CD8-positive, alpha-beta memory T cell (primary cell): Measurements from ENCODE around the gene KLC3. TPM values are rescaled to one million over a fixed set of nuclear protein-coding genes. Genes with fewer than 3 reads are reported as not detected.

Source experiments
- CTCF ChIA-PET: fragments of 350-600 bp; sonication (Branson Sonifier 250); formaldehyde crosslinking; loops from one replicate; lab custom pipeline; 2021; ENCODE audit warnings: antibody characterized with exemption; lab: Charles Lee
- POLR2A ChIA-PET: fragments of 350-600 bp; sonication (Branson Sonifier 250); formaldehyde crosslinking; loops from one replicate; lab custom pipeline; 2021; ENCODE audit warnings: antibody characterized with exemption; lab: Charles Lee
- DNase-seq, 5 donors: peaks; one replicate each; pipeline versions ENCODE4 v3.0.0 to v3.0.0-alpha.2; 2020 to 2022; ENCODE audit warnings: mixed read lengths in 1 of 5
- H3K27ac ChIP-seq: one replicate; pipeline ENCODE4 v1.7.0; 2013; ENCODE audit warnings: low read depth, mild to moderate bottlenecking, low read length, moderate library complexity
- H3K27me3 ChIP-seq: 2 replicates; pipeline ENCODE4 v1.7.0; 2013; ENCODE audit warnings: low read length, mild to moderate bottlenecking; ENCODE audit not compliant: insufficient read depth, poor library complexity, severe bottlenecking
- H3K36me3 ChIP-seq: 2 replicates; pipeline ENCODE4 v1.7.0; 2013; ENCODE audit warnings: mild to moderate bottlenecking, low read length, moderate library complexity; ENCODE audit not compliant: insufficient read depth
- H3K4me1 ChIP-seq: 2 replicates; pipeline ENCODE4 v1.7.0; 2013; ENCODE audit warnings: mild to moderate bottlenecking, low read length, moderate library complexity; ENCODE audit not compliant: insufficient read depth
- H3K4me3 ChIP-seq: 2 replicates; pipeline ENCODE4 v1.7.0; 2013; ENCODE audit warnings: mild to moderate bottlenecking, low read length
- H3K9me3 ChIP-seq: 2 replicates; pipeline ENCODE4 v1.7.0; 2013; ENCODE audit warnings: mild to moderate bottlenecking, low read length
- H3K27ac Mint-ChIP-seq, 8 donors: one replicate each; pipeline ENCODE4 v1.8.0; 2020 to 2021; ENCODE audit warnings: mixed read lengths in 8 of 8, mild to moderate bottlenecking in 6 of 8, inconsistent platforms in 3 of 8, moderate library complexity in 3 of 8
- H3K27me3 Mint-ChIP-seq, 2 donors: one replicate each; pipeline ENCODE4 v1.8.0; 2020 to 2021; ENCODE audit warnings: mixed read lengths in 2 of 2, mild to moderate bottlenecking in 1 of 2, moderate library complexity in 1 of 2
- H3K36me3 Mint-ChIP-seq, 3 donors: one replicate each; pipeline ENCODE4 v1.8.0; 2020 to 2021; ENCODE audit warnings: mixed read lengths in 3 of 3, inconsistent platforms in 1 of 3, mild to moderate bottlenecking in 1 of 3
- H3K4me1 Mint-ChIP-seq, 3 donors: one replicate each; pipeline ENCODE4 v1.8.0; 2020 to 2021; ENCODE audit warnings: mixed read lengths in 3 of 3, inconsistent platforms in 1 of 3, mild to moderate bottlenecking in 1 of 3
- H3K4me3 Mint-ChIP-seq, 7 donors: one replicate each; pipeline ENCODE4 v1.8.0; 2020 to 2021; ENCODE audit warnings: mixed read lengths in 7 of 7, mild to moderate bottlenecking in 6 of 7, moderate library complexity in 4 of 7, inconsistent platforms in 2 of 7
- H3K9me3 Mint-ChIP-seq, 5 donors: one replicate each; pipeline ENCODE4 v1.8.0; 2020 to 2022; ENCODE audit warnings: mixed read lengths in 5 of 5, mild to moderate bottlenecking in 3 of 5, moderate library complexity in 2 of 5, inconsistent platforms in 1 of 5
- polyA plus RNA-seq: library from polyadenylated mRNA; unstranded; fragments of 300-500 nt; fragmentation: Illumina TruSeq; gene quantifications from one replicate; pipeline ENCODE4 v1.2.3, GENCODE V29; 2021
- total RNA-seq, 2 experiments: library from RNA; stranded (reverse); gene quantifications; one replicate each; pipeline ENCODE4 v1.2.3, GENCODE V29; 2021

KLC3 gene
- total and polyA plus RNA-seq, 3 experiments from 2014 or later: not detected

DNA sequence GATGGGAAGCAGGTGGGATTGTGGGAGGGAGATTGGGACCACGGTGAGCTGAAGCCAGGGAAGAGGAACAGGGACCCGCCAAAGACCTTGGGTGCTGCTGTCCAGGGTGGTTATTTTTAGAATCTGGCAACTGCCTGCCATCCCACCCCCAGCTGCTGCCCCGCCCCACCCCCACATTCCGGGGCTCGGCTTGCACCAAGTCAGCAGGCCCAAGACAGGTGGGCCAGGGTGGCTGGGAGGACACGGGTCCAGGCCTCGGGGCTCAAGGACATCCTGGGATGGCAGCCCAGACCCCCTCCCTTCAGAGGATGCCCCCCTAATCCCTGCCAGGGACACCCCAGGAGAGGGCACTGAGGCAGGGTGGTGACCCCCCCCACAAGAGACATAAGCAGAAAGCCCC lies 18.7 kb upstream of the KLC3 start:
- Mint-ChIP-seq H3K4me1 (peaks cover 0 to 2% (median 0%) of the 10 kb centered on the region in 3 donors), H3K27me3 (peaks cover 25 to 43% of the 10 kb centered on the region in 2 donors), H3K9me3 (no peaks in the 10 kb centered on the region), H3K4me3 (no peak overlapping the region), H3K27ac (no peak overlapping the region), H3K36me3 (no peaks in the 10 kb centered on the region)
- H3K4me3 ChIP-seq: no peak overlapping the region
- no peak for DNase-seq
- ChIA-PET CTCF (no interaction called here), POLR2A (no interaction called here)
- H3K9me3 ChIP-seq: no peaks in the 10 kb centered on the region
- peaks cover 16% of the 10 kb centered on the region for H3K27me3 ChIP-seq
- no peaks in the 10 kb centered on the region for H3K36me3 ChIP-seq
- H3K27ac ChIP-seq: no peak overlapping the region
- no peaks in the 10 kb centered on the region for H3K4me1 ChIP-seq

DNA sequence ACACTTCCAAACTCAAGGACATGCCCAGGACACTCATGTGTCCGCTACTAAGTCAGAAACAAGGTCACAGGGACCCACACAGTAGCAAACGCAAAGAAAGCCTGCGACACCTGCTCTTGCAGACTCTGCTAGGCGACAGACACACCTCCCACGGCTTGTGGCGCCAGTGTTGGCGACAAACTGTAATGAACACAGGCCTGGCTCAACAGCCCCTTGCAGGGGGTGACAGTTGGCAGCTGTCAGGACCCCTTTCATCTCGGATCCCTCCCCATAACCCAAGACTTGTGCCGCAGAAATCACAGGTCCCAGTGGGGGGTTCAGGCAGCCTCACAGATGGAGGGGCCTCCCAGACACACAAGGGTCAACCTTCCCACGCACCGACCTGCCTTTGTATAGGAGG lies 18.2 kb upstream of the KLC3 start:
- no peaks in the 10 kb centered on the region for H3K4me1 ChIP-seq
- Mint-ChIP-seq H3K9me3 (no peaks in the 10 kb centered on the region), H3K27ac (no peak overlapping the region), H3K4me1 (peaks cover 0 to 2% (median 0%) of the 10 kb centered on the region in 3 donors), H3K4me3 (peak overlapping the region in 1 of 7 donors; percentile 32), H3K36me3 (no peaks in the 10 kb centered on the region), H3K27me3 (peaks cover 25 to 40% of the 10 kb centered on the region in 2 donors)
- no peak overlapping the region for H3K27ac ChIP-seq
- no peak for DNase-seq
- H3K27me3 ChIP-seq: peaks cover 16% of the 10 kb centered on the region
- no peaks in the 10 kb centered on the region for H3K9me3 ChIP-seq
- no peak overlapping the region for H3K4me3 ChIP-seq
- ChIA-PET POLR2A (no interaction called here), CTCF (no interaction called here)
- H3K36me3 ChIP-seq: no peaks in the 10 kb centered on the region

DNA sequence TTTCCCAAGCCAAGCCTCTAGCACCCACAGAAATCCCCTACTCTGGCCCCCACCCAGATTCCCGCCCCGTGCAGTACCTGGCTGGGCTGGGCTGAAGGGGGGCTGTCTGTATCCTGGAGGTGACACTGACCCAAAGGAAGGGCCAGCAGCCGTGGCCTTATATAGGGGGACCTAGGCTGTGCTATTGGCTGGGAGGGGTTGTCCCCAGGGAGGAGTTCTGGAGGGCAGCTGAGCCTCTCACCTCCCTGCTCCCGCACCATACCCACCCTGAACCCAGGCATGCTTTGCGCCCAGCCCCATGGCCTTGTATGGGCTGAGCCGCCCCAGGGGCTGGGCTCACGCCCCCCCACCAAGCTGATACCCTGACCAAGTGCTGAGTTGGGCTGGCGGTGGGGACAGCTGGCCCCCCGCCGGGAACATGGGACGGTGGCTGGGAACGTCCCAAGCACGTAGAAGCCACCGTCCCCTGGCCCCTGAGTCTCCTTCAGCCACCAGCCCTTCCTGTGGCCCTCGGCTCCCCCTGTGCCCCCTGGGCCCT lies 17.7 kb upstream of the KLC3 start, which contains the start of gene CKM:
Gene CKM (minus strand): TSS at position 132 of the 538 bp plus-strand sequence. CDS start 3,162 bp downstream, outside the sequence.
- Mint-ChIP-seq H3K9me3 (no peaks in the 10 kb centered on the region), H3K4me1 (peaks cover 0 to 2% (median 0%) of the 10 kb centered on the region in 3 donors), H3K27me3 (peaks cover 21 to 36% of the 10 kb centered on the region in 2 donors), H3K27ac (peak within 1 kb of the TSS in 1 of 8 donors; percentile 38), H3K4me3 (peak within 1 kb of the TSS in 1 of 7 donors; percentile 32), H3K36me3 (no peaks in the 10 kb centered on the region)
- H3K27ac ChIP-seq: no peak within 1 kb of the TSS
- H3K4me1 ChIP-seq: no peaks in the 10 kb centered on the region
- no peaks in the 10 kb centered on the region for H3K36me3 ChIP-seq
- H3K9me3 ChIP-seq: no peaks in the 10 kb centered on the region
- no peak for DNase-seq
- CTCF ChIA-PET: no interaction called here
- POLR2A ChIA-PET: no interaction called here
- H3K27me3 ChIP-seq: peaks cover 16% of the 10 kb centered on the region
- no peak within 1 kb of the TSS for H3K4me3 ChIP-seq

DNA sequence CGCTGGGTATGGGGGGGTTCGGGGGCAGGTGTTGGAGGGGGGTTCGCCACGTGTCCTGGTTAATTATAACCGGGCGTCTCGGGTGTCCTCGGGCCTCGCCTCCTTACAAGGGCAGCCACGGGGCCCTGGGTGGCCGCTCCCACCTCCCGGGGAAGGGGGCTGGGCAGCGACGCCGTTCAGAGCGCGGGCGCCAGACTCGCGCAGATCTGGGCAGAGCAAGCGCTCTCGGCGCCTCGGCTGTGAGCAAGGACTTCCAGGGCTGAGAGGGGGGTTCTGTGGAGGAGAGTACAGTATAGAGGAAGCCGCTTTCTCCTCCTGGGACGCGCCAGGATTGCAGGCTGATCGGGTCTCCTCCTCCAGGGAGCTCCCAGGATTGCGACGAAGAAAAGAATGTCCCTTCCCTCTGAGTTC lies 16.9 kb upstream of the KLC3 start:
- ChIA-PET POLR2A (no interaction called here), CTCF (no interaction called here)
- H3K4me1 ChIP-seq: no peaks in the 10 kb centered on the region
- no peak overlapping the region for H3K4me3 Mint-ChIP-seq
- no peaks in the 10 kb centered on the region for H3K9me3 ChIP-seq
- H3K27me3 ChIP-seq: peaks cover 16% of the 10 kb centered on the region
- DNase-seq: no peak
- no peak overlapping the region for H3K27ac Mint-ChIP-seq
- no peaks in the 10 kb centered on the region for H3K36me3 ChIP-seq
- no peak overlapping the region for H3K4me3 ChIP-seq
- no peaks in the 10 kb centered on the region for H3K36me3 Mint-ChIP-seq
- no peak overlapping the region for H3K27ac ChIP-seq
- peaks cover 17 to 30% of the 10 kb centered on the region in 2 donors for H3K27me3 Mint-ChIP-seq
- H3K9me3 Mint-ChIP-seq: no peaks in the 10 kb centered on the region
- peaks cover 0 to 2% (median 0%) of the 10 kb centered on the region in 3 donors for H3K4me1 Mint-ChIP-seq

DNA sequence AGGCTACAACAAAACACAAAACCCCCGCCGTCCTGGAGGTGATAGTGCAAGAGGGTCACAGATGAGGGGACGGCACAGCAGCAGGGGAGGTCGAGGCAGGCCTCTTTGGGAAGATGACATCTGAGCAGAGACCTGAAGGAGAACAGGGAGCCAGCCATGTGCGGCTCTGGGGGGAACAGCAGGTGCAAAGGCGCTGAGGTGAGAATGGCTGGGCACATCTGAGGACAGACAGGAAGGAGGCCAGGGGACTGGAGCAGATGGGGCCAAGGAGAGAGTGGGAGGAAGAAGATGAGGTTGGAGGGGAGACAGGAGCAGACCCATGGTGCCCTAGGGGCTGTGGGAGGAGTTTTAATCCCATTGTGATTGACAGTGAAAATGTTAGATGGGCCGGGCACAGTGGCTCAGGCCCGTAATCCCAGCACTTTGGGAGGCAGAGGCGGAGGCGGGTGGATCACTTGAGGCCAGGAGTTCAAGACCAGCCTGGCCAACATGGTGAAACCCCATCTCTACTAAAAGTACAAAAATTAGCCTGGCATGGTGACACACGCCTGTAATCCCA lies 16.1 kb upstream of the KLC3 start:
- Mint-ChIP-seq H3K4me1 (peaks cover 0 to 2% (median 0%) of the 10 kb centered on the region in 3 donors), H3K27ac (no peak overlapping the region), H3K9me3 (no peaks in the 10 kb centered on the region), H3K36me3 (no peaks in the 10 kb centered on the region), H3K27me3 (peaks cover 19 to 26% of the 10 kb centered on the region in 2 donors), H3K4me3 (no peak overlapping the region)
- DNase-seq: no peak
- peaks cover 16% of the 10 kb centered on the region for H3K27me3 ChIP-seq
- H3K4me3 ChIP-seq: no peak overlapping the region
- no peaks in the 10 kb centered on the region for H3K9me3 ChIP-seq
- no peaks in the 10 kb centered on the region for H3K36me3 ChIP-seq
- no peak overlapping the region for H3K27ac ChIP-seq
- POLR2A ChIA-PET: no interaction called here
- H3K4me1 ChIP-seq: no peaks in the 10 kb centered on the region
- CTCF ChIA-PET: interaction anchor here (0.8 kb wide), 1 partner anchor 14 kb away, joined by 3 read pairs; no protein-coding TSS in a partner anchor

DNA sequence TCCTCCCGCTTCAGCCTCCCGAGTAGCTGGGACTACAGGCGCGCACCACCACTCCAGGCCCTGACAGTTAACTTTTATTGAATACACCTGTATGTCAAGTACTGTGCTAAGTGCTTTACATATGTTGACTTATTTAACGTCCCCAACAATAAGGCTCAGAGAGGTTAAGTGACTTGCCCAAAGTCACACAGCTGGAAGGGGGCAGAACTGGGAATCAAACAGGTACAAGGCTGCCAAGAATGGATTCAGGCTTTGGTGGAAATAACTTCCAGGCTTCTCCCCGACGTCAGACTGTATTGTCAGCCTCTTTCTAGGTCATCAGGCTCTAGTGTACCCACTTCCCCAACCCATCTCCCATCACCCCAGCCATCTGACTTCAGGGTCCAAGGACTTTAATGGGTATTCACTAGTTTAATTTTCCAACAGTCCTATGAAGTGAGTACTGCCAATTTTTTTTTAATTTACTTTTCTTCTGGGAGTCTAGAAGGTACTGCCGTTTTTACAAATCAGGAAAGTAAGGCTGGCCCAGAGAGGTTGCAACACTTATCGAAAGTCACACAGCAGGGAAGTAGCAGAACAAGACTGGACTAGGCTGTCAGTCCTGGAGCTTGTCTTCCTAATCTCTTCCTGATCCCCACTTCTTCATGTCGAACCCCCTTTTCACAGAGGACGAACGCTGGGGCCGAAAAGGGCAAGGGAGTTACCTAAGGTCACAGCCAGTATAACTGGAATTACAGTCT lies 13.0 kb upstream of the KLC3 start:
- ChIA-PET POLR2A (no interaction called here), CTCF (no interaction called here)
- no peaks in the 10 kb centered on the region for H3K9me3 Mint-ChIP-seq
- no peak overlapping the region for H3K27ac ChIP-seq
- no peak overlapping the region for H3K4me3 Mint-ChIP-seq
- peaks cover 13% of the 10 kb centered on the region for H3K27me3 ChIP-seq
- H3K27ac Mint-ChIP-seq: peak overlapping the region in 1 of 8 donors; percentile 63
- no peak for DNase-seq
- peaks cover 0 to 2% (median 0%) of the 10 kb centered on the region in 3 donors for H3K4me1 Mint-ChIP-seq
- H3K4me1 ChIP-seq: no peaks in the 10 kb centered on the region
- peaks cover 11 to 17% of the 10 kb centered on the region in 2 donors for H3K27me3 Mint-ChIP-seq
- no peaks in the 10 kb centered on the region for H3K36me3 ChIP-seq
- no peaks in the 10 kb centered on the region for H3K9me3 ChIP-seq
- no peaks in the 10 kb centered on the region for H3K36me3 Mint-ChIP-seq
- no peak overlapping the region for H3K4me3 ChIP-seq

DNA sequence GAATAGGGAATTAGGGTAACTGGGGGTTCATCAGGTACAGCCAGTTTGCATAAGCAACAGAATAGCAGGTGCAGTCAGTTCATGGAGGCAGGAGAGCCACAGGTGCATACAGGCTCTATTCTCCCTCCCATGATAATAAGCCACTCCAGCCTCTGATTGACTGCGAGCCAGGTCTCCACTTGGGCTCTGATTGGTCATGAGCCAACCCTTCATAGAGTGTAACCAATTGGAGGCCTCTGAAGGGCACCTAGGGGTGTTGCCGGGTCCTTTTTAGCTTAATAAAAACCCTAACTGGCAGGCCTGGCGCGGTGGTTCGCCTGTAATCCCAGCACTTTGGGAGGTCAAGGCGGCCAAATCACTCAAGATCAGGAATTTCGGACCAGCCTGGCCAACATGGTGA lies 9.1 kb upstream of the KLC3 start:
- no peaks in the 10 kb centered on the region for H3K9me3 Mint-ChIP-seq
- H3K4me1 Mint-ChIP-seq: peaks cover 0 to under 1% (median 0%) of the 10 kb centered on the region in 3 donors
- no peaks in the 10 kb centered on the region for H3K36me3 Mint-ChIP-seq
- Histone ChIP-seq H3K9me3 (no peaks in the 10 kb centered on the region), H3K27me3 (no peaks in the 10 kb centered on the region), H3K36me3 (no peaks in the 10 kb centered on the region), H3K4me3 (no peak overlapping the region), H3K4me1 (no peaks in the 10 kb centered on the region), H3K27ac (no peak overlapping the region)
- no peak for DNase-seq
- peaks cover 2 to 9% of the 10 kb centered on the region in 2 donors for H3K27me3 Mint-ChIP-seq
- ChIA-PET CTCF (no interaction called here), POLR2A (no interaction called here)
- no peak overlapping the region for H3K27ac Mint-ChIP-seq
- no peak overlapping the region for H3K4me3 Mint-ChIP-seq

DNA sequence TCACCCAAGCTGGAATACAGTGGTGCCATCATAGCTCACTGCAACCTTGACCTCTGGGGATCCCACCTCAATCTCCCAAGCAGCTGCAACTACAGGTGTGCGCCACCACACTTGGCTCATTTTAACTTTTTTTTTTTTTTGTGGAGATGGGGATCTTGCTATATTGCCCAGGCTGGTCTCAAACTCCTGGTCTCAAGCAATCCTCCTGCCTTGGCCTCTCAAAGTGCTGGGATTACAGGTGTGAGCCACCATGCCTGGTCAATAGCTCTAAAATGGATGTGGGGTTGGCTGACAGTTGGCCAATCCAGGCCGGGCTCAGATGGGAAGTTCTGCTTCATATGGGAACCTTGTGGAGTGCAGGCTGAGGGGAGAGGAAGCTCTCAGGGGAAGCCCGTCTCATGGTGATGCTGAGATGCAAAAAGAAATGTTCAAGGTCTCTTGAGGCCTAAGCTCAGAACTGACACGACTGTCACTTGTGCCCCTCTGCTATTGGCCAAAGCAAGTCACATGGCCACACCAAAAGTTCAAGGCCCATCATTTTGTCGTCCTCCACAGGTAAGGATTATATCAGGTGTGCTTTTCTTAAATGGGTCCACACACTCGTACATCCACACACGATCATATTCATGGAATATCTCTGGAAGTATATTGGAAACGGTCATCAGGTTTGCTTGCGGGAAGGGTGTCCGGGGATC lies 6.8 kb upstream of the KLC3 start:
- Mint-ChIP-seq H3K4me3 (no peak overlapping the region), H3K9me3 (no peaks in the 10 kb centered on the region), H3K4me1 (peaks cover 3 to 4% (median 4%) of the 10 kb centered on the region in 3 donors), H3K27ac (no peak overlapping the region), H3K36me3 (no peaks in the 10 kb centered on the region), H3K27me3 (peaks cover 12 to 23% of the 10 kb centered on the region in 2 donors)
- ChIA-PET POLR2A (no interaction called here), CTCF (no interaction called here)
- DNase-seq: no peak
- no peaks in the 10 kb centered on the region for H3K9me3 ChIP-seq
- H3K36me3 ChIP-seq: no peaks in the 10 kb centered on the region
- peaks cover 5% of the 10 kb centered on the region for H3K27me3 ChIP-seq
- H3K4me3 ChIP-seq: no peak overlapping the region
- H3K27ac ChIP-seq: no peak overlapping the region
- peaks cover 5% of the 10 kb centered on the region for H3K4me1 ChIP-seq
